Esophagus squamous epithelium (tissue), 4 donors: ENCODE results near the gene DHRS7.

Experiments used
- CTCF ChIP-seq, 6 experiments: fragments of 450-650 bp in 4 of 6; fragments of 200-600 bp in 2 of 6; sonication (generic) in 2 of 6; IDR thresholded peaks; one replicate each; pipeline ENCODE4 v1.5.1; 2016 to 2019; ENCODE audit warnings: antibody characterized with exemption in 6 of 6, mild to moderate bottlenecking in 4 of 6, moderate library complexity in 4 of 6
- POLR2A ChIP-seq, 4 donors: fragments of 450-650 bp; IDR thresholded peaks; one replicate each; pipeline ENCODE4 v1.6.1; 2017; ENCODE audit warnings: antibody characterized with exemption in 4 of 4, mild to moderate bottlenecking in 4 of 4, moderate library complexity in 3 of 4

DNA sequence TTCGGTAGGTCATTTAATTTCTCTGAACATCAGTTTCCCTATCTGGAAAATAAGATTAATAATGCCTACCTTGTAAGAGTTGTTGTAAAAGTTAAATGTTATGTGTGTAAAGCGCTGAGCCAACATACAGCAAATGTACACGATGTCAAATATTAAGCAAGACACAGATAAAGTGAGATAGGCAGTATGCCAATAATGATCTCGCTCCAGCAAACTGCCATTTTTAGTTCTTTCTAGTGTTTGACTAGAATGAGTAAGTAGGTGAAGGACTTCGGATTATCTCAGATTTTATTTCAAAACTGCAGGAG, 840 bp downstream of the DHRS7 start:
- TF ChIP-seq POLR2A (IDR thresholded peaks at IDR 0.05) (no peak), CTCF (IDR thresholded peaks at IDR 0.05) (no peak)
